Fibroblast of lung (primary cell): ENCODE measurements around the gene TOX2. TPM values are rescaled to one million over a fixed set of nuclear protein-coding genes. Genes with fewer than 3 reads are reported as not detected.

ENCODE experiments used
- DNase-seq, 2 donors: peaks; one replicate each; pipeline versions ENCODE4 v3.0.0 to v3.0.0-alpha.2; 2010; ENCODE audit warnings: low read depth in 2 of 2
- H2AFZ ChIP-seq: 2 replicates; pipeline ENCODE4 v1.5.1; 2012; ENCODE audit warnings: low read length, control low read depth, inconsistent platforms
- H3K27ac ChIP-seq: 2 replicates; pipeline ENCODE4 v1.5.1; 2011; ENCODE audit warnings: low read length, control low read depth; ENCODE audit not compliant: insufficient read depth
- H3K27me3 ChIP-seq: 2 replicates; pipeline ENCODE4 v1.5.1; 2011; ENCODE audit warnings: mild to moderate bottlenecking, low read length; ENCODE audit not compliant: control insufficient read depth, insufficient read depth
- H3K36me3 ChIP-seq: 2 replicates; pipeline ENCODE4 v1.5.1; 2011; ENCODE audit warnings: low read length; ENCODE audit not compliant: control insufficient read depth, insufficient read depth
- H3K4me1 ChIP-seq: 2 replicates; pipeline ENCODE4 v1.5.1; 2011; ENCODE audit warnings: low read length; ENCODE audit not compliant: control insufficient read depth, insufficient read depth; ENCODE audit errors: extremely low read depth
- H3K4me2 ChIP-seq: 2 replicates; pipeline ENCODE4 v1.5.1; 2011; ENCODE audit warnings: low read length, control low read depth; ENCODE audit not compliant: insufficient read depth; ENCODE audit errors: extremely low read depth
- H3K4me3 ChIP-seq, 4 experiments: fragments of 200-600 bp in 1 of 4; sonication (generic) in 1 of 4; replicated peaks in 1 of 4; 2 replicates each; pipeline ENCODE4 v1.5.1; 2011 to 2016; ENCODE audit warnings: low read length in 4 of 4, low read depth in 3 of 4, mild to moderate bottlenecking in 3 of 4, control low read depth in 2 of 4, inconsistent platforms in 1 of 4, mixed read lengths in 1 of 4; ENCODE audit not compliant: insufficient read depth in 1 of 4; ENCODE audit errors: control extremely low read depth in 1 of 4
- H3K79me2 ChIP-seq: 2 replicates; pipeline ENCODE4 v1.5.1; 2012; ENCODE audit warnings: mild to moderate bottlenecking, low read length, inconsistent platforms; ENCODE audit not compliant: control insufficient read depth, insufficient read depth
- H3K9ac ChIP-seq: 2 replicates; pipeline ENCODE4 v1.5.1; 2011; ENCODE audit warnings: mild to moderate bottlenecking, low read length, control low read depth; ENCODE audit not compliant: insufficient read depth
- H3K9me3 ChIP-seq: 2 replicates; pipeline ENCODE4 v1.5.1; 2012; ENCODE audit warnings: low read depth, low read length; ENCODE audit not compliant: control insufficient read depth, insufficient read depth
- H4K20me1 ChIP-seq: 2 replicates; pipeline ENCODE4 v1.5.1; 2011; ENCODE audit warnings: low read length; ENCODE audit not compliant: control insufficient read depth, insufficient read depth; ENCODE audit errors: extremely low read depth
- CTCF ChIP-seq, 2 donors: IDR thresholded peaks in 1 of 2; conservative IDR thresholded peaks in 1 of 2; 1 replicate in 1 of 2; 2 replicates in 1 of 2; pipeline ENCODE4 v1.5.1; 2011 to 2012; ENCODE audit warnings: low read length in 2 of 2, control low read depth in 1 of 2, inconsistent platforms in 1 of 2, low read depth in 1 of 2, mild to moderate bottlenecking in 1 of 2
- EZH2 ChIP-seq: IDR thresholded peaks from 2 replicates; pipeline ENCODE4 v1.5.1; 2012; ENCODE audit warnings: low read length, control low read depth, mild to moderate bottlenecking; ENCODE audit errors: missing control alignments
- polyA plus RNA-seq, 2 donors: library from polyadenylated mRNA; depleted of rRNA in 1 of 2; stranded (reverse) in 1 of 2; unstranded in 1 of 2; fragments of >200 nt; gene quantifications; 2 replicates each; pipeline ENCODE4 v1.2.1, GENCODE V29; 2011 to 2012; ENCODE audit warnings: missing spikeins in 1 of 2
- total RNA-seq: library from RNA; depleted of rRNA; stranded (reverse); fragments of >200 nt; gene quantifications from 2 replicates; pipeline ENCODE4 v1.2.1, GENCODE V29; 2014

Gene TOX2
- total and polyA plus RNA-seq, 2 donors (not counting 1 experiment from before 2014, with no cell fraction given) = 5.9 to 9.6 TPM

DNA sequence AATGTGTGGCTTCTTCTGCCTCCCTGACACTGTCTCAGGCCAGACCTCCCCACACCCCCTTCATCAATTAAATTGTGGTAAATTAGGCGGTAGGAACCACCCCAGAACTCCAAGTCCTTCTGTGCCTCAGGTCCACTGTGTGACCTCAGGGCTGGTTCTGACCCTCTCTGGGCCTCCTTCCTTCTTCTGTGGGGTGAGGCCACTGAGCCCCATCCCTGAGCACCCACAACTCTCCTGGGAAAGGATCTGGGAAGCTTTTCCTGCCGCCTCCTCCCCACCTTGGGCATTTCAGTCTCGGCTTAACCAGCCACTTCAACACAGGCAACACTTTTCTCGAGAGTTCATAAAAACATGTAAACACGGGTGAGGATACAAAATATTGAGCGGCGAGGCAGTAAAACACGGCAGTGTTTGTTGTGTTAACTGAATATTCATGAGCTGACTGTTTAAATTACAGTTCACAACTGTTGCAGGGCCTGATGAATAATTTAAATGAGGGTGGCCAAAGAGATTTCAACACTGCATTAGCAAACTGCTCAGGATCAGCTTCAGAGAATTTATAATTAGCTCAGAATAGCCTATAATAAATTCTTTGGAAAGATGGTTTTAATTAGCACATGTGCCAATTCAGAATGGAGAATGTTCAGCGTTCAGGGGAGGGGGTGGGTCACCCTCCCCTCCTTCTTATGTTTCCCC lies 112.1 kb downstream of the TOX2 start:
- no peak overlapping the region for H3K27ac ChIP-seq

GRCh38 chr20:44027343-44028002 lies 112.8 kb downstream of the TOX2 start:
- H3K9ac ChIP-seq = no peak overlapping the region
- H3K4me1 ChIP-seq = peaks cover 5% of the 10 kb centered on the region
- no peak overlapping the region for H2AFZ ChIP-seq
- H4K20me1 ChIP-seq = no peaks in the 10 kb centered on the region
- no peak overlapping the region for H3K4me3 ChIP-seq
- no peak for TF ChIP-seq EZH2
- no peak for TF ChIP-seq CTCF (conservative IDR thresholded peaks at IDR 0.05 in 1 of 2, IDR thresholded peaks at IDR 0.05 in 1 of 2; ENCODE audit: low read depth in 1 of 2, low read length in 2 of 2)
- no peak overlapping the region for H3K27ac ChIP-seq
- H3K79me2 ChIP-seq = no peaks in the 10 kb centered on the region
- no peak for DNase-seq
- no peaks in the 10 kb centered on the region for H3K27me3 ChIP-seq
- no peaks in the 10 kb centered on the region for H3K36me3 ChIP-seq
- H3K9me3 ChIP-seq = no peaks in the 10 kb centered on the region
- no peak overlapping the region for H3K4me2 ChIP-seq

More for the DNA sequence above, 112.1 kb downstream of the TOX2 start:
- Histone ChIP-seq H4K20me1 (no peaks in the 10 kb centered on the region), H3K36me3 (no peaks in the 10 kb centered on the region), H3K4me1 (peaks cover 5% of the 10 kb centered on the region), H3K4me3 (no peak overlapping the region), H3K27me3 (no peaks in the 10 kb centered on the region), H3K9me3 (no peaks in the 10 kb centered on the region), H2AFZ (no peak overlapping the region), H3K79me2 (no peaks in the 10 kb centered on the region), H3K4me2 (no peak overlapping the region), H3K9ac (no peak overlapping the region)
- TF ChIP-seq CTCF (conservative IDR thresholded peaks at IDR 0.05 in 1 of 2, IDR thresholded peaks at IDR 0.05 in 1 of 2; ENCODE audit: low read depth in 1 of 2, low read length in 2 of 2) = no peak
- no peak for TF ChIP-seq EZH2
- no peak for DNase-seq

DNA sequence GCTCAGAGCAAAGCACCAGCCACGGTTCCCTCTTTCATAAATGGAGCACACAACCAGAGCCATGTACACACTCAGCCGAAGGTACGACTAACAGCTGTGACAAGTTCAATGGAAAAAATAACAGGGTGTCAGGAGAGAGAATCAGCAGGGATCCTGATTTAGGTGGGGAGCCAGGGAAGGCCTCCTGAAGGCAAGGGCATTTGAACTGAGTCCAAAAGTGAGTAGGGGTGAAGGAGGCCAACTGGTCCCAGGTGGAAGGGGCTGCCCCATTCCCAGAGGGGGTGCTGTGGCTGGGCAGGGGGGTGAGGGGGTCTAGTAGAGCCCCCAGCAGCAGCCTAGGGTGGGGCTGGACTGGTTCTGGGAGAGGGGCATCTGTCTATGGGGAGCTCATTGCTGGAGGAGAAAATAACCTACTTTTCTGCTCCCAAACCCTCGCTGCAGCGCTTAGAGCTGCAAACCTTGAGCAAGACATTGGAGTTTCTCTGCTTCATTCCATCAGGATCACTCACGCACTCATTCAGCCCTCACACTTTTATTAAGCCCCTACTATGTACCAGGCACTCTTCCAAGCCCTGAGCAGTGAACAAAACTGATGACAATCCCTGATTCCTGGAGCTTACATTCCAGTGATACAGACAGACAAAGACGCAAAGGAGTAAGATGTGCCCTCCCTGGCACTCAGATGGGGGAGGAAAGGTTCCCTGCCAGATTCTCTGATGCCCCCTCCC lies 113.5 kb downstream of the TOX2 start:
- H3K4me3 ChIP-seq = no peak overlapping the region
- H3K27ac ChIP-seq = no peak overlapping the region
- H3K4me1 ChIP-seq = peaks cover 5% of the 10 kb centered on the region
- no peak overlapping the region for H3K4me2 ChIP-seq
- DNase-seq = no peak
- H3K36me3 ChIP-seq = no peaks in the 10 kb centered on the region
- TF ChIP-seq EZH2 (no peak), CTCF (conservative IDR thresholded peaks at IDR 0.05 in 1 of 2, IDR thresholded peaks at IDR 0.05 in 1 of 2; ENCODE audit: low read depth in 1 of 2, low read length in 2 of 2) (no peak)
- H3K9me3 ChIP-seq = no peaks in the 10 kb centered on the region
- no peaks in the 10 kb centered on the region for H4K20me1 ChIP-seq
- H2AFZ ChIP-seq = no peak overlapping the region
- no peaks in the 10 kb centered on the region for H3K79me2 ChIP-seq
- no peaks in the 10 kb centered on the region for H3K27me3 ChIP-seq
- no peak overlapping the region for H3K9ac ChIP-seq
